IMR-90 (cell line): ENCODE measurements around the gene GOLGA1. TPM values are rescaled to one million over a fixed set of nuclear protein-coding genes. Genes with fewer than 3 reads are reported as not detected.
A peak's percentile ranks its signal among the peaks of the same experiment; 100 is the strongest.

Experiments used
- ATAC-seq: fragments of 200-7000 bp; cut with Tn5 transposase; 2 replicates; pipeline ENCODE4 v1.9.1; 2020; ENCODE audit warnings: low read depth, mild to moderate bottlenecking, moderate library complexity
- BruUV-seq: library from RNA; stranded (reverse); fragments of 400-500 nt; replicated peaks from 2 replicates; lab custom pipeline; 2021; lab: Mats Ljungman, UMichigan
- CTCF ChIA-PET: fragments of 300-600 bp; formaldehyde crosslinking; extraction: SDS; loops from one replicate; lab custom pipeline; 2021; ENCODE audit warnings: antibody characterized with exemption; lab: Yijun Ruan, JAX
- POLR2A ChIA-PET: fragments of 300-600 bp; sonication (Branson Sonifier 250); formaldehyde crosslinking; loops from one replicate; lab custom pipeline; 2022; ENCODE audit warnings: antibody characterized with exemption; ENCODE audit not compliant: unreplicated experiment; lab: Charles Lee
- DNase-seq: peaks from one replicate; pipeline ENCODE4 v3.0.0; 2013
- H2AFZ ChIP-seq: replicated peaks from 2 replicates; pipeline ENCODE3; 2013; ENCODE audit warnings: low read length, mild to moderate bottlenecking; ENCODE audit not compliant: poor library complexity
- H2AK5ac ChIP-seq: 2 replicates; pipeline ENCODE4 v1.6.1; 2013; ENCODE audit warnings: low read depth, low read length, inconsistent platforms
- H2AK9ac ChIP-seq: replicated peaks from 2 replicates; pipeline ENCODE3; 2013; ENCODE audit warnings: mild to moderate bottlenecking, low read depth, low read length, moderate library complexity; ENCODE audit not compliant: poor library complexity
- H2BK120ac ChIP-seq: 2 replicates; pipeline ENCODE4 v1.6.1; 2013; ENCODE audit warnings: low read depth, low read length, inconsistent platforms
- H2BK15ac ChIP-seq: 3 replicates; pipeline ENCODE4 v1.6.1; 2013; ENCODE audit warnings: low read depth, low read length, inconsistent platforms
- H2BK20ac ChIP-seq: 2 replicates; pipeline ENCODE4 v1.6.1; 2013; ENCODE audit warnings: low read depth, mild to moderate bottlenecking, inconsistent platforms, low read length, moderate library complexity
- H2BK5ac ChIP-seq: 2 replicates; pipeline ENCODE4 v1.6.1; 2013; ENCODE audit warnings: mild to moderate bottlenecking, low read depth, low read length, inconsistent platforms; ENCODE audit not compliant: poor library complexity, severe bottlenecking
- H3K14ac ChIP-seq: replicated peaks from 2 replicates; pipeline ENCODE4 v1.6.1; 2013; ENCODE audit warnings: low read depth, low read length, inconsistent platforms
- H3K18ac ChIP-seq: 2 replicates; pipeline ENCODE4 v1.6.1; 2013; ENCODE audit warnings: low read depth, low read length, control low read depth
- H3K23ac ChIP-seq: 2 replicates; pipeline ENCODE4 v1.6.1; 2013; ENCODE audit warnings: low read depth, low read length, inconsistent platforms
- H3K27ac ChIP-seq: 2 replicates; pipeline ENCODE4 v1.5.1; 2013; ENCODE audit warnings: mild to moderate bottlenecking, control low read depth, low read length; ENCODE audit not compliant: insufficient read depth
- H3K27me3 ChIP-seq: 2 replicates; pipeline ENCODE4 v1.6.1; 2013; ENCODE audit warnings: low read length; ENCODE audit not compliant: control insufficient read depth, insufficient read depth
- H3K36me3 ChIP-seq: 2 replicates; pipeline ENCODE4 v1.6.1; 2013; ENCODE audit warnings: low read length, mixed read lengths; ENCODE audit not compliant: control insufficient read depth, insufficient read depth
- H3K4ac ChIP-seq: 2 replicates; pipeline ENCODE4 v1.6.1; 2013; ENCODE audit warnings: low read depth, low read length, inconsistent platforms
- H3K4me1 ChIP-seq: 2 replicates; pipeline ENCODE4 v1.6.1; 2013; ENCODE audit warnings: low read length, mixed read lengths; ENCODE audit not compliant: control insufficient read depth, insufficient read depth
- H3K4me2 ChIP-seq: 2 replicates; pipeline ENCODE4 v1.6.1; 2013; ENCODE audit warnings: low read depth, mild to moderate bottlenecking, control low read depth, low read length, moderate library complexity
- H3K4me3 ChIP-seq: 2 replicates; pipeline ENCODE4 v1.5.1; 2013; ENCODE audit warnings: low read depth, mild to moderate bottlenecking, control low read depth, low read length, moderate library complexity; ENCODE audit not compliant: insufficient read depth
- H3K56ac ChIP-seq: 2 replicates; pipeline ENCODE4 v1.6.1; 2013; ENCODE audit warnings: low read length, inconsistent platforms; ENCODE audit not compliant: insufficient read depth; ENCODE audit errors: extremely low read depth
- H3K79me1 ChIP-seq, 2 experiments: 2 replicates each; pipeline ENCODE4 v1.6.1; 2013; ENCODE audit warnings: low read length in 2 of 2, inconsistent platforms in 1 of 2, low read depth in 1 of 2
- H3K9ac ChIP-seq: 2 replicates; pipeline ENCODE4 v1.6.1; 2013; ENCODE audit warnings: low read depth, low read length, control low read depth
- H3K9me1 ChIP-seq: 2 replicates; pipeline ENCODE4 v1.6.1; 2013; ENCODE audit warnings: low read length, inconsistent platforms; ENCODE audit not compliant: insufficient read depth
- H3K9me3 ChIP-seq: 2 replicates; pipeline ENCODE4 v1.6.1; 2013; ENCODE audit warnings: low read length; ENCODE audit not compliant: control insufficient read depth, insufficient read depth
- H4K20me1 ChIP-seq: 2 replicates; pipeline ENCODE4 v1.6.1; 2013; ENCODE audit warnings: low read length, inconsistent platforms; ENCODE audit not compliant: insufficient read depth
- H4K5ac ChIP-seq: 2 replicates; pipeline ENCODE4 v1.6.1; 2013; ENCODE audit warnings: mild to moderate bottlenecking, low read depth, low read length, control low read depth
- H4K8ac ChIP-seq, 2 experiments: 2 replicates each; pipeline ENCODE4 v1.6.1; 2013; ENCODE audit warnings: low read depth in 2 of 2, low read length in 2 of 2, control low read depth in 1 of 2, inconsistent platforms in 1 of 2
- H4K91ac ChIP-seq: 2 replicates; pipeline ENCODE4 v1.6.1; 2013; ENCODE audit warnings: low read depth, low read length, inconsistent platforms; ENCODE audit not compliant: insufficient read depth
- BHLHE40 ChIP-seq: fragments of 150-350 bp; IDR thresholded peaks from 2 replicates; pipeline ENCODE4 v1.6.1; 2016; ENCODE audit warnings: mild to moderate bottlenecking, low read depth, low read length
- CHD1 ChIP-seq: IDR thresholded peaks from 2 replicates; pipeline ENCODE4 v1.6.1; 2012; ENCODE audit warnings: low read depth, low read length, improper control_type of control experiment
- CTCF ChIP-seq: conservative IDR thresholded peaks from 2 replicates; pipeline ENCODE4 v1.5.1; 2012; ENCODE audit warnings: mild to moderate bottlenecking, low read depth, low read length, improper control_type of control experiment
- FOS ChIP-seq: fragments of 150-350 bp; IDR thresholded peaks from 2 replicates; pipeline ENCODE4 v1.6.1; 2016; ENCODE audit warnings: low read depth, low read length
- MAZ ChIP-seq: IDR thresholded peaks from 2 replicates; pipeline ENCODE4 v1.6.1; 2012; ENCODE audit warnings: low read depth, mild to moderate bottlenecking, low read length, improper control_type of control experiment, moderate library complexity, borderline replicate concordance
- POLR2A ChIP-seq: IDR thresholded peaks from 2 replicates; pipeline ENCODE4 v1.6.1; 2012; ENCODE audit warnings: mild to moderate bottlenecking, low read depth, low read length
- SMC3 ChIP-seq: fragments of 150-350 bp; IDR thresholded peaks from 2 replicates; pipeline ENCODE4 v1.6.1; 2016; ENCODE audit warnings: low read depth, mild to moderate bottlenecking, antibody characterized with exemption, low read length, moderate library complexity
- WGBS, 2 experiments: methylation state at CpG; one replicate each; pipeline versions ENCODE4 v1.1.5 to v1.1.7; 2013; ENCODE audit warnings: missing lambda C conversion rate in 2 of 2; ENCODE audit not compliant: insufficient read length in 1 of 2; ENCODE audit errors: extremely low coverage in 2 of 2; 5-methylcytosine and 5-hydroxymethylcytosine counted together
- dilution Hi-C: fragments of 300-500 bp; cut with HindIII; formaldehyde crosslinking; loops from one replicate; pipeline ENCODE4 v1.14.3; 2018; ENCODE audit warnings: low sequenced_read_pairs; ENCODE audit not compliant: unreplicated experiment
- in situ Hi-C: fragments of 300-500 bp; cut with MboI; formaldehyde crosslinking; loops from 3 replicates; pipeline ENCODE4 v1.14.3; 2019; ENCODE audit warnings: low sequenced_read_pairs, inconsistent platforms, mixed read lengths
- intact Hi-C: fragments of 100-400 bp; cut with micrococcal nuclease; formaldehyde crosslinking; loops from 2 replicates; pipeline ENCODE4 v1.10.0; 2022
- polyA plus RNA-seq, 3 experiments: library from polyadenylated mRNA; depleted of rRNA; stranded (reverse); fragments of >200 nt; gene quantifications; 2 replicates each; pipeline ENCODE4 v1.2.3, GENCODE V29; 2012; ENCODE audit warnings: low replicate concordance in 1 of 3
- total RNA-seq: library from RNA; depleted of rRNA; stranded (reverse); fragments of >200 nt; gene quantifications from 2 replicates; pipeline ENCODE4 v1.2.3, GENCODE V29; 2012

The GOLGA1 gene
- total and polyA plus RNA-seq, 2 of the 4 experiments (the other 2 are of a cell fraction): 10.6 to 12.7 TPM

GRCh38 chr9:124835026-124835557, 105.8 kb downstream of the GOLGA1 start:
- peak; percentile 79 for DNase-seq
- peaks cover 4% of the 10 kb centered on the region; the same call in 1 of the 2 replicates for H3K9me1 ChIP-seq

More at GRCh38 chr9:124835026-124835557, 105.8 kb downstream of the GOLGA1 start:
- H2BK5ac ChIP-seq: no peak overlapping the region
- ATAC-seq: peak; percentile 6; the same call in 1 of the 2 replicates
- H4K8ac ChIP-seq: no peak overlapping the region; a peak in 1 of 4 replicates
- H2AFZ ChIP-seq: peak overlapping the region; percentile 40
- H2BK15ac ChIP-seq: peak overlapping the region; percentile 53; the same call in 1 of the 3 replicates
- H2BK20ac ChIP-seq: no peak overlapping the region
- H2BK120ac ChIP-seq: peak overlapping the region; percentile 50; the same call in 1 of the 2 replicates
- 0 out of 2 replicates have a peak overlapping the region, but pooled peaks have one; percentile 22 for H3K23ac ChIP-seq
- H4K91ac ChIP-seq: no peak overlapping the region
- peak overlapping the region; percentile 23 for H2AK9ac ChIP-seq
- intact Hi-C loops (no loop called here), in situ Hi-C loops (no loop called here), dilution Hi-C loops (no loop called here)
- no peak overlapping the region for H3K4me3 ChIP-seq
- no peaks in the 10 kb centered on the region; the same call in 1 of the 2 replicates for H4K20me1 ChIP-seq
- TF ChIP-seq MAZ: no peak
- TF ChIP-seq BHLHE40: no peak
- no peak for TF ChIP-seq FOS
- no peak for TF ChIP-seq CTCF
- TF ChIP-seq POLR2A: no peak
- TF ChIP-seq CHD1: no peak
- TF ChIP-seq SMC3: no peak
- H3K36me3 ChIP-seq: no peaks in the 10 kb centered on the region
- H3K56ac ChIP-seq: no peak overlapping the region
- peak overlapping the region; percentile 66; the same call in 1 of the 2 replicates for H3K4me2 ChIP-seq
- ChIA-PET CTCF (interaction anchor here (1.0 kb wide), 1 partner anchor 17 kb away, joined by 4 read pairs; no protein-coding TSS in a partner anchor), POLR2A (no interaction called here)
- no TSS peak for BruUV-seq
- H4K5ac ChIP-seq: no peak overlapping the region
- H3K4ac ChIP-seq: peak overlapping the region; percentile 28; the same call in 1 of the 2 replicates
- no peak overlapping the region for H3K18ac ChIP-seq
- peak overlapping the region; percentile 85 for H2AK5ac ChIP-seq
- peak overlapping the region; percentile 43; the same call in 1 of the 2 replicates for H3K14ac ChIP-seq
- peaks cover 22% of the 10 kb centered on the region for H3K4me1 ChIP-seq
- no peak overlapping the region for H3K27ac ChIP-seq
- H3K9ac ChIP-seq: no peak overlapping the region
- no peaks in the 10 kb centered on the region for H3K79me1 ChIP-seq
- no peaks in the 10 kb centered on the region for H3K27me3 ChIP-seq
- no peaks in the 10 kb centered on the region for H3K9me3 ChIP-seq
- 55% methylated on average over 5 of the region's 13 CpGs; no CpG with 5 or more reads in 1 of the 2 experiments for WGBS, 2 experiments
